Sigmoid colon (tissue), 4 donors: Measurements from ENCODE around the gene ANKRD60.

ENCODE experiments used
- POLR2A ChIP-seq, 2 donors: fragments of 450-650 bp; IDR thresholded peaks; one replicate each; pipeline ENCODE4 v1.6.1; 2016; ENCODE audit warnings: antibody characterized with exemption in 2 of 2, mild to moderate bottlenecking in 2 of 2, moderate library complexity in 2 of 2
- POLR2AphosphoS5 ChIP-seq, 4 donors: sonication (generic); formaldehyde crosslinking; IDR thresholded peaks; one replicate each; pipeline ENCODE4 v1.6.1; 2017; ENCODE audit warnings: antibody characterized with exemption in 4 of 4
- TF ChIP-seq, protein P1 (sequence below), 4 experiments: fragments of 450-650 bp in 3 of 4; fragments of 200-600 bp in 1 of 4; IDR thresholded peaks; one replicate each; pipeline ENCODE4 v1.5.1; 2016 to 2019; ENCODE audit warnings: antibody characterized with exemption in 4 of 4, mild to moderate bottlenecking in 3 of 4, moderate library complexity in 2 of 4

DNA sequence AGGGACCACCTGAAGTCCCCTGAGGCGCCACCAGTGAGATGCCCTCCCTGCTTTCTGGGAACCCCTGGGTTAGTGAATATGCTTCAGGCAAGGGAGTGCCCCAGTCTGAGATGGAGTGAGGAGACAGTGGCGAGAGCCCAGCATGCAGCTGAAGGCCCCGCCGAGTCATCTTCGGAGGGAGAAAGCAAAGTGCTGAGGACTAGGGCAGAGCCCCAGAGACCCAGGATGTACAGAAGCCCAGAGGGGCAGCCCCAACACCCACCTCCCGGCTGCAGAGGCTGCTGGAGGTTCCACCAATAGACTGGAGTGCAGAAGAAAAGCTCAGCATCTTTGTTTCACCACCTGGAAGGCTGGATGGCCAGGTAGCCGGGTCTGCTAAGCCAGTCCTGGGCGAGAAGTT, 14.1 kb downstream of the ANKRD60 start:
- TF ChIP-seq, protein P1, sequence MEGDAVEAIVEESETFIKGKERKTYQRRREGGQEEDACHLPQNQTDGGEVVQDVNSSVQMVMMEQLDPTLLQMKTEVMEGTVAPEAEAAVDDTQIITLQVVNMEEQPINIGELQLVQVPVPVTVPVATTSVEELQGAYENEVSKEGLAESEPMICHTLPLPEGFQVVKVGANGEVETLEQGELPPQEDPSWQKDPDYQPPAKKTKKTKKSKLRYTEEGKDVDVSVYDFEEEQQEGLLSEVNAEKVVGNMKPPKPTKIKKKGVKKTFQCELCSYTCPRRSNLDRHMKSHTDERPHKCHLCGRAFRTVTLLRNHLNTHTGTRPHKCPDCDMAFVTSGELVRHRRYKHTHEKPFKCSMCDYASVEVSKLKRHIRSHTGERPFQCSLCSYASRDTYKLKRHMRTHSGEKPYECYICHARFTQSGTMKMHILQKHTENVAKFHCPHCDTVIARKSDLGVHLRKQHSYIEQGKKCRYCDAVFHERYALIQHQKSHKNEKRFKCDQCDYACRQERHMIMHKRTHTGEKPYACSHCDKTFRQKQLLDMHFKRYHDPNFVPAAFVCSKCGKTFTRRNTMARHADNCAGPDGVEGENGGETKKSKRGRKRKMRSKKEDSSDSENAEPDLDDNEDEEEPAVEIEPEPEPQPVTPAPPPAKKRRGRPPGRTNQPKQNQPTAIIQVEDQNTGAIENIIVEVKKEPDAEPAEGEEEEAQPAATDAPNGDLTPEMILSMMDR (IDR thresholded peaks at IDR 0.05) = no peak
- TF ChIP-seq POLR2A (IDR thresholded peaks at IDR 0.05) (no peak), POLR2AphosphoS5 (IDR thresholded peaks at IDR 0.05) (no peak)
